ENCODE data around the gene EBF4.

DNA sequence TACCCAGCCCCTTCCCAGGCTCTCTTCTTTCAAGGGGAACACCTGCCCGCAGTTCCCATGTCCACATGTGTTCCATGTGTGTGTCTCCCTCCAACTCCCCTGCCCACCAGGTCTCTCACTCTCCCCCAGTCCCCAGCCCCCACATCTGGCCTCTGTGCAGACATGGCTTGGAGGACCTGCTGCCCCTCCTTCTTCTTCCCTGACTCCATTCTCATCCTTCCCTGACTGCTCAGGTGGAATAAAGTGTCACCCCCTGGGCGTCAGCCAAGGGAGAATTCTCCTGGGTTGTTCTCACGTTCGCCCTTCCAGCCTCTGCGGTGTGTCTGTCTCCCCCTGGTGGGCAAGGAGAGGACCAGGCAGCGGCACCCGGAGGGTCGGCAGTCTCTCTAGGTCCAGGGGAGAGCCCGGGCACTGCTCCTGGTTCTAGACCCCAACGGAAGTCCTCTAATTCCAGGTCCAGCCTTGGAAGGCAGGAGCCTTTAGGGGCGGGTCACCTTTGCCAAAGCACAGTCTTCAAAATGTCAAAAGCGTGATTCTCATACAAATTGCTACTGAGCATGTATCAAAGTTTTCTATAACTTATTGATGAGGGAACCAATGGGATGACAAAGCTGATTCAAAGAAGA lies 50.5 kb downstream of the EBF4 start:
- TF ChIP-seq CTCF (IDR thresholded peaks at IDR 0.05) (peak; percentile 85), EZH2 (IDR thresholded peaks at IDR 0.05; ENCODE audit: borderline replicate concordance, insufficient read depth, low read depth, low read length, poor library complexity, severe bottlenecking) (no peak)
